Adrenal gland (tissue), 12 donors: ENCODE data around the gene FMN2. TPM values are rescaled to one million over a fixed set of nuclear protein-coding genes. Genes with fewer than 3 reads are reported as not detected.

Source experiments
- DNase-seq, 7 donors: peaks; one replicate each; pipeline ENCODE4 v3.0.0-alpha.2; 2019 to 2020
- H3K27ac ChIP-seq, 5 donors: fragments of 200-600 bp; sonication (generic) in 4 of 5; 1 replicate in 3 of 5; 2 replicates in 2 of 5; pipeline versions ENCODE4 v1.5.1 to v1.8.0; 2016 to 2020; ENCODE audit warnings: mild to moderate bottlenecking in 1 of 5
- H3K27me3 ChIP-seq: fragments of 200-600 bp; 2 replicates; pipeline ENCODE4 v1.8.0; 2021
- H3K36me3 ChIP-seq, 2 donors: fragments of 200-600 bp; replicated peaks in 1 of 2; 1 replicate in 1 of 2; 2 replicates in 1 of 2; pipeline versions ENCODE4 v1.5.1 to v1.8.0; 2018 to 2022
- H3K4me1 ChIP-seq, 2 donors: fragments of 200-600 bp; replicated peaks in 1 of 2; 1 replicate in 1 of 2; 2 replicates in 1 of 2; pipeline versions ENCODE4 v1.5.1 to v1.8.0; 2018 to 2021
- H3K4me3 ChIP-seq, 4 donors: fragments of 200-600 bp; sonication (generic) in 3 of 4; one replicate each; pipeline ENCODE4 v1.5.1; 2016 to 2018
- H3K9me3 ChIP-seq, 3 donors: fragments of 200-600 bp; sonication (generic) in 1 of 3; replicated peaks in 1 of 3; 1 replicate in 2 of 3; 2 replicates in 1 of 3; pipeline versions ENCODE4 v1.5.1 to v1.8.0; 2016 to 2021
- CTCF ChIP-seq, 6 experiments: fragments of 450-650 bp in 4 of 6; fragments of 200-600 bp in 2 of 6; sonication (generic) in 1 of 6; IDR thresholded peaks; 1 replicate in 5 of 6; 2 replicates in 1 of 6; pipeline versions ENCODE4 v1.5.1 to v1.8.0; 2016 to 2021; ENCODE audit warnings: antibody characterized with exemption in 6 of 6, mild to moderate bottlenecking in 2 of 6, moderate library complexity in 1 of 6
- POLR2A ChIP-seq, 2 donors: fragments of 450-650 bp; IDR thresholded peaks; one replicate each; pipeline ENCODE4 v1.6.1; 2017; ENCODE audit warnings: antibody characterized with exemption in 2 of 2, mild to moderate bottlenecking in 2 of 2, moderate library complexity in 1 of 2
- WGBS, 4 donors: extraction: QIAGEN DNeasy Blood & Tissue Kit in 2 of 4; methylation state at CpG; one replicate each; pipeline versions ENCODE4 v1.1.5 to v1.1.7; 2013 to 2017; 5-methylcytosine and 5-hydroxymethylcytosine counted together
- intact Hi-C, 2 donors: fragments of 100-400 bp; cut with DNase I; formaldehyde crosslinking; loops; one replicate each; pipeline versions ENCODE4 v1.14.1 to v1.15.0; 2022 to 2023
- polyA plus RNA-seq, 3 donors: library from polyadenylated mRNA; stranded (reverse); fragments of 200-250 nt in 2 of 3; fragments of 350-450 nt in 1 of 3; fragmentation: Illumina TruSeq in 1 of 3; extraction: RNeasy Lipid Tissue Mini Kit (QIAGEN cat#74804) in 1 of 3; gene quantifications; one replicate each; pipeline ENCODE4 v1.2.3, GENCODE V29; 2013 to 2014
- total RNA-seq, 9 donors: library from RNA; depleted of rRNA in 4 of 9; stranded (reverse); fragments of >200 nt in 4 of 9; fragments of 120-200 nt in 1 of 9; fragmentation: NEBNext Ultra II Directional in 1 of 9; extraction: Animal tissue kit (Norgen Biotek cat#: 25700) in 1 of 9; gene quantifications; one replicate each; pipeline versions ENCODE4 v1.1.0 to v1.2.4, GENCODE V29; 2013 to 2023
- donor health status: healthy with polysubstance abuse.
- donor health status: Bipolar disorder and iron deficiency.
- donor health status: DM: yes; HTN: yes; CAD: no.
- donor health status: DM: no; HTN: no; CAD: no.
- donor health status: DM: no; HTN: no; CAD: no.
- donor health status: DM: yes; HTN: yes; CAD: no.

FMN2 gene
- total and polyA plus RNA-seq, 12 donors = 0.69 to 9.8 (median 3.1) TPM

GRCh38 chr1:240362826-240363225, 271.1 kb downstream of the FMN2 start:
- H3K9me3 ChIP-seq = no peaks in the 10 kb centered on the region
- no peak overlapping the region for H3K27ac ChIP-seq
- no peak for TF ChIP-seq CTCF (IDR thresholded peaks at IDR 0.05)
- 46 to 96% (median 89%) methylated on average over 2 of the region's 2 CpGs for WGBS, 4 donors
- H3K27me3 ChIP-seq = no peaks in the 10 kb centered on the region
- no peak for DNase-seq
- H3K36me3 ChIP-seq = no peaks in the 10 kb centered on the region
- intact Hi-C loops = no loop called here
- no peak overlapping the region for H3K4me3 ChIP-seq
- no peaks in the 10 kb centered on the region for H3K4me1 ChIP-seq

GRCh38 chr1:240363315-240363714, 271.6 kb downstream of the FMN2 start:
- DNase-seq = no peak

GRCh38 chr1:240363914-240364313, 272.2 kb downstream of the FMN2 start:
- Histone ChIP-seq H3K27me3 (no peaks in the 10 kb centered on the region), H3K36me3 (no peaks in the 10 kb centered on the region), H3K27ac (no peak overlapping the region), H3K9me3 (no peaks in the 10 kb centered on the region), H3K4me1 (no peaks in the 10 kb centered on the region), H3K4me3 (no peak overlapping the region)
- no peak for TF ChIP-seq POLR2A (IDR thresholded peaks at IDR 0.05)
- TF ChIP-seq CTCF (IDR thresholded peaks at IDR 0.05) = no peak
- intact Hi-C loops = no loop called here
- no peak for DNase-seq
- WGBS, 4 donors = 69 to 85% (median 78%) methylated on average over 3 of the region's 3 CpGs

More at GRCh38 chr1:240363315-240363714, 271.6 kb downstream of the FMN2 start:
- no peaks in the 10 kb centered on the region for H3K9me3 ChIP-seq
- H3K4me3 ChIP-seq = no peak overlapping the region
- no peaks in the 10 kb centered on the region for H3K27me3 ChIP-seq
- 66 to 79% (median 75%) methylated on average over 5 of the region's 5 CpGs for WGBS, 4 donors
- no peaks in the 10 kb centered on the region for H3K4me1 ChIP-seq
- intact Hi-C loops = no loop called here
- no peak overlapping the region for H3K27ac ChIP-seq
- no peaks in the 10 kb centered on the region for H3K36me3 ChIP-seq
- TF ChIP-seq POLR2A (IDR thresholded peaks at IDR 0.05) = no peak
- TF ChIP-seq CTCF (IDR thresholded peaks at IDR 0.05) = no peak

GRCh38 chr1:240366636-240367035, 275.0 kb downstream of the FMN2 start:
- 81 to 93% (median 85%) methylated on average over 9 of the region's 9 CpGs for WGBS, 4 donors

More at GRCh38 chr1:240366636-240367035, 275.0 kb downstream of the FMN2 start:
- Histone ChIP-seq H3K4me1 (no peaks in the 10 kb centered on the region), H3K36me3 (no peaks in the 10 kb centered on the region), H3K4me3 (no peak overlapping the region), H3K9me3 (no peaks in the 10 kb centered on the region), H3K27ac (no peak overlapping the region), H3K27me3 (no peaks in the 10 kb centered on the region)
- no peak for TF ChIP-seq POLR2A (IDR thresholded peaks at IDR 0.05)
- TF ChIP-seq CTCF (IDR thresholded peaks at IDR 0.05) = no peak
- no peak for DNase-seq
- intact Hi-C loops = no loop called here
